ENCODE measurements around the gene ITFG2.

Gene ITFG2

GRCh38 chr12:2776129-2776806, 36.2 kb upstream of the ITFG2 start:
- Histone ChIP-seq H3K4me2 (ENCODE audit: low read depth, low read length, poor library complexity, severe bottlenecking) (no peak overlapping the region), H3K9me3 (ENCODE audit: insufficient read depth, low read depth, low read length) (no peaks in the 10 kb centered on the region), H2AFZ (ENCODE audit: low read length) (no peak overlapping the region), H3K4me1 (ENCODE audit: insufficient read depth, low read length, poor library complexity, severe bottlenecking) (no peaks in the 10 kb centered on the region), H3K79me2 (ENCODE audit: insufficient read depth, low read length) (no peaks in the 10 kb centered on the region), H3K4me3 (ENCODE audit: low read length, poor library complexity, severe bottlenecking) (no peak overlapping the region), H3K36me3 (ENCODE audit: insufficient read depth, low read length) (no peaks in the 10 kb centered on the region), H3K9ac (ENCODE audit: low read depth, low read length, poor library complexity, severe bottlenecking) (no peak overlapping the region), H3K9me2 (replicated peaks; ENCODE audit: low read depth, low read length) (no peaks in the 10 kb centered on the region), H3F3A (ENCODE audit: low read depth) (no peaks in the 10 kb centered on the region), H3K27me3 (ENCODE audit: insufficient read depth, low read length, poor library complexity, severe bottlenecking) (no peaks in the 10 kb centered on the region), H4K20me1 (ENCODE audit: insufficient read depth, low read length, poor library complexity, severe bottlenecking) (no peaks in the 10 kb centered on the region)
- TF ChIP-seq CTCF (conservative IDR thresholded peaks at IDR 0.05; ENCODE audit: low read length) (no peak), EZH2phosphoT487 (IDR thresholded peaks at IDR 0.05; ENCODE audit: borderline replicate concordance) (no peak)

GRCh38 chr12:2779281-2779680, 33.2 kb upstream of the ITFG2 start:
- no peak overlapping the region for H2AFZ ChIP-seq (ENCODE audit: low read length)
- no peak for TF ChIP-seq EZH2phosphoT487 (IDR thresholded peaks at IDR 0.05; ENCODE audit: borderline replicate concordance)
- no peak for TF ChIP-seq CTCF (conservative IDR thresholded peaks at IDR 0.05; ENCODE audit: low read length)

DNA sequence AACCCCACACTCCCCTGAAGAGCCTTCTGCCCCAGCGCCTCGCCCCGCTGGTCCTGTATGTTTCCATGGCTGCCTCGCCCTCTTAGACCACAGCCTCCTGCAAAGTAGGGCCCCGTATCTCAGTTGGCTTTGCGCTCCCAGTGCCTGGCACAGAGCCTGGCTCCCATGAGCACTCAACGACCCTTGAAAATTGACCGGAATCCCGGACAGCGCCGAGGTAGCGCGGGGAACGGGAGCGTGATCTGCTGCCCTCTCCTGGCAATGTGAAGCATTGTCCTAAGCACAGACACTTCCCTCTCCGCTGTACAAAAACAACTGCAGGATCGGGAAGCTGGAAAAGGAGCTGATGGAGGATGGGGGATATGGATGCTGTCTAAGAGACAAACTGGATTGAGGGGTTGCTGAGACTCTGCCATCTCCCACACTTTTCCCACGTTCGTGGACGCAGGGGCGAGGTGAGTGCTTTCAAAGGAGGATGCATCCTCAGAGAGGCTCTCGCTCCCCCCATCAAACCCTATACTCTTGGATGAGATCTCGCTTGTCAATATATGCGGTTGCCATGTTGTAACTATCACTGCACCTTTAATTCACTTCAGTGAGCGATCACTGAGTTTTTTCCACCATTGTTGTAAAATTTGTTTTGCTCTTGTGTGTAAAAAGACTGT, 28.4 kb upstream of the ITFG2 start:
- H3K36me3 ChIP-seq (ENCODE audit: insufficient read depth, low read length) = no peaks in the 10 kb centered on the region
- peak overlapping the region; percentile 55 for H3K4me2 ChIP-seq (ENCODE audit: low read depth, low read length, poor library complexity, severe bottlenecking)
- peak overlapping the region; percentile 66; the same call in 1 of the 2 replicates for H2AFZ ChIP-seq (ENCODE audit: low read length)
- no peaks in the 10 kb centered on the region for H3F3A ChIP-seq (ENCODE audit: low read depth)
- H4K20me1 ChIP-seq (ENCODE audit: insufficient read depth, low read length, poor library complexity, severe bottlenecking) = no peaks in the 10 kb centered on the region
- no peaks in the 10 kb centered on the region for H3K9me3 ChIP-seq (ENCODE audit: insufficient read depth, low read depth, low read length)
- H3K27me3 ChIP-seq (ENCODE audit: insufficient read depth, low read length, poor library complexity, severe bottlenecking) = no peaks in the 10 kb centered on the region
- H3K9ac ChIP-seq (ENCODE audit: low read depth, low read length, poor library complexity, severe bottlenecking) = no peak overlapping the region
- H3K4me1 ChIP-seq (ENCODE audit: insufficient read depth, low read length, poor library complexity, severe bottlenecking) = no peaks in the 10 kb centered on the region
- H3K9me2 ChIP-seq (replicated peaks; ENCODE audit: low read depth, low read length) = no peaks in the 10 kb centered on the region
- peak overlapping the region; percentile 28 for H3K4me3 ChIP-seq (ENCODE audit: low read length, poor library complexity, severe bottlenecking)
- no peaks in the 10 kb centered on the region for H3K79me2 ChIP-seq (ENCODE audit: insufficient read depth, low read length)
- TF ChIP-seq EZH2phosphoT487 (IDR thresholded peaks at IDR 0.05; ENCODE audit: borderline replicate concordance) = no peak
- TF ChIP-seq CTCF (conservative IDR thresholded peaks at IDR 0.05; ENCODE audit: low read length) = peak; percentile 92

More at GRCh38 chr12:2779281-2779680, 33.2 kb upstream of the ITFG2 start:
- Histone ChIP-seq H3K4me3 (ENCODE audit: low read length, poor library complexity, severe bottlenecking) (no peak overlapping the region), H4K20me1 (ENCODE audit: insufficient read depth, low read length, poor library complexity, severe bottlenecking) (no peaks in the 10 kb centered on the region), H3K79me2 (ENCODE audit: insufficient read depth, low read length) (no peaks in the 10 kb centered on the region), H3K9ac (ENCODE audit: low read depth, low read length, poor library complexity, severe bottlenecking) (no peak overlapping the region), H3K36me3 (ENCODE audit: insufficient read depth, low read length) (no peaks in the 10 kb centered on the region), H3F3A (ENCODE audit: low read depth) (no peaks in the 10 kb centered on the region), H3K9me3 (ENCODE audit: insufficient read depth, low read depth, low read length) (no peaks in the 10 kb centered on the region), H3K9me2 (replicated peaks; ENCODE audit: low read depth, low read length) (no peaks in the 10 kb centered on the region), H3K4me2 (ENCODE audit: low read depth, low read length, poor library complexity, severe bottlenecking) (no peak overlapping the region), H3K4me1 (ENCODE audit: insufficient read depth, low read length, poor library complexity, severe bottlenecking) (no peaks in the 10 kb centered on the region), H3K27me3 (ENCODE audit: insufficient read depth, low read length, poor library complexity, severe bottlenecking) (no peaks in the 10 kb centered on the region)

Measured in Loucy (cell line).